ENCODE data around the gene STOX2.
"Not testable (repeated sequence)": the region's sequence is repeated elsewhere in the genome, so short reads cannot be mapped to it uniquely, and the experiment has no call there.

DNA sequence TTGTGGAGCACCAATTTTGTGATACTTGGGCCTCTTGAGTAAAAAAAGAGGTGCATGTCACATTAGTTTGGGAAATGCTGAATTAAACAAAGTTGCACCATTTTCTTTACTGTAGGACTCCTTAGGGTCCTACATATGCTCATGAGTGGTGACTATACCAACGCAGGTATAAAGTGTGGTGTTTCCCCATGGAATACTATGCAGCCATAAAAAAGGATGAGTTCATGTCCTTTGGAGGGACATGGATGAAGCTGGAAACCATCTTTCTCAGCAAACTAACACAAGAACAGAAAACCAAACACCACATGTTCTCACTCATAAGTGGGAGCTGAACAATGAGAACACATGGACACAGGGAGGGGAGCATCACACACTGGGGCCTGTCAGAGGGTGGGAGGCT lies 47.5 kb downstream of the STOX2 start:
- TF ChIP-seq, protein P1, sequence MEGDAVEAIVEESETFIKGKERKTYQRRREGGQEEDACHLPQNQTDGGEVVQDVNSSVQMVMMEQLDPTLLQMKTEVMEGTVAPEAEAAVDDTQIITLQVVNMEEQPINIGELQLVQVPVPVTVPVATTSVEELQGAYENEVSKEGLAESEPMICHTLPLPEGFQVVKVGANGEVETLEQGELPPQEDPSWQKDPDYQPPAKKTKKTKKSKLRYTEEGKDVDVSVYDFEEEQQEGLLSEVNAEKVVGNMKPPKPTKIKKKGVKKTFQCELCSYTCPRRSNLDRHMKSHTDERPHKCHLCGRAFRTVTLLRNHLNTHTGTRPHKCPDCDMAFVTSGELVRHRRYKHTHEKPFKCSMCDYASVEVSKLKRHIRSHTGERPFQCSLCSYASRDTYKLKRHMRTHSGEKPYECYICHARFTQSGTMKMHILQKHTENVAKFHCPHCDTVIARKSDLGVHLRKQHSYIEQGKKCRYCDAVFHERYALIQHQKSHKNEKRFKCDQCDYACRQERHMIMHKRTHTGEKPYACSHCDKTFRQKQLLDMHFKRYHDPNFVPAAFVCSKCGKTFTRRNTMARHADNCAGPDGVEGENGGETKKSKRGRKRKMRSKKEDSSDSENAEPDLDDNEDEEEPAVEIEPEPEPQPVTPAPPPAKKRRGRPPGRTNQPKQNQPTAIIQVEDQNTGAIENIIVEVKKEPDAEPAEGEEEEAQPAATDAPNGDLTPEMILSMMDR (IDR thresholded peaks at IDR 0.05): not testable (repeated sequence)
- TF ChIP-seq POLR2A (IDR thresholded peaks at IDR 0.05): not testable (repeated sequence)
